Daoy (cell line): Measurements from ENCODE around the gene ATG16L2. TPM values are rescaled to one million over a fixed set of nuclear protein-coding genes. Genes with fewer than 3 reads are reported as not detected.

ENCODE experiments used
- DNase-seq: peaks from one replicate; pipeline ENCODE4 v3.0.0-alpha.2; 2015; ENCODE audit warnings: low read depth
- total RNA-seq: library from RNA; depleted of rRNA; stranded (reverse); fragments of >200 nt; shearing (Covaris generic); gene quantifications from 2 replicates; pipeline ENCODE4 v1.2.3, GENCODE V29; 2014; rRNA removed

ATG16L2 gene, protein sequence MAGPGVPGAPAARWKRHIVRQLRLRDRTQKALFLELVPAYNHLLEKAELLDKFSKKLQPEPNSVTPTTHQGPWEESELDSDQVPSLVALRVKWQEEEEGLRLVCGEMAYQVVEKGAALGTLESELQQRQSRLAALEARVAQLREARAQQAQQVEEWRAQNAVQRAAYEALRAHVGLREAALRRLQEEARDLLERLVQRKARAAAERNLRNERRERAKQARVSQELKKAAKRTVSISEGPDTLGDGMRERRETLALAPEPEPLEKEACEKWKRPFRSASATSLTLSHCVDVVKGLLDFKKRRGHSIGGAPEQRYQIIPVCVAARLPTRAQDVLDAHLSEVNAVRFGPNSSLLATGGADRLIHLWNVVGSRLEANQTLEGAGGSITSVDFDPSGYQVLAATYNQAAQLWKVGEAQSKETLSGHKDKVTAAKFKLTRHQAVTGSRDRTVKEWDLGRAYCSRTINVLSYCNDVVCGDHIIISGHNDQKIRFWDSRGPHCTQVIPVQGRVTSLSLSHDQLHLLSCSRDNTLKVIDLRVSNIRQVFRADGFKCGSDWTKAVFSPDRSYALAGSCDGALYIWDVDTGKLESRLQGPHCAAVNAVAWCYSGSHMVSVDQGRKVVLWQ
- 1.3 and 2.3 TPM in 2 replicates for total RNA-seq

DNA sequence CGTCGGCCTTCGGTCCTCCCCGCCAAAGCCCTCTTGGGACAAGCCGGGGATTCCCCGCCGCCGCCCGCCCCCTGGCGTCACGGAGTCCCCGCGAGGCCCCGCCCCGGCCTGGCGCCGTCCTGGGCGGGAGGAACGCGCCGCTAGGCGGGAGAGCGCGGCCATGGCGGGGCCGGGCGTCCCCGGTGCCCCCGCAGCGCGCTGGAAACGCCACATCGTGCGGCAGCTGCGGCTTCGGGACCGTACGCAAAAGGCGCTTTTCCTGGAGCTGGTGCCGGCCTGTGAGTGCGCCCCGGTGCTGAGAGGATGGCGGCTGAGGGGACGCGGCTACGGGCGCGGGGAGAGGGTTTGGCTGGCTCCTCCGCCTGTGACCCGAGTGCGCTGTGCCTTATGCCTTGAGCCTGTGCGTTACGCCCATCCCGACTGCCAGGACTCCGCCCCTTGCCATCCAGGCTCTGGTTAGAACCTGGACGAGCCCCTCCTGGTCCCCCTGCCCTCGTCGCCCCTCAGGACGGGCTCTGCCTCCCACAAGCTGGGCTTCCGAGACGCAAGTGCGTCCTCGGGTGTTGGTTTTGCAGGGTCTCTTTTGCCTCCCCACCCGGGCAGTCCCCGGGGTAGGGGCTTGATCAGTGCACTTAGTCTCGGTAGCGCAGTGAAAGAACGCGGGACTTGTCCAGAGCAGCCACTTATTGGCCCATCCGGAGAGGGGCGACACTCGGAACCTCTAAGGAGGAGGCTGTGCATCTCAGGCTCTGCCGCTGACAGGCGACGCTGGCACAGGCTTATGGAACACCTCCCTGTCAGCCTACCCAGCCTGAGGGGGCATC, at the start of gene ATG16L2:
Gene ATG16L2, plus strand, starts transcription at position 126 of the 824 bp plus-strand sequence. Its CDS starts 35 bp downstream, at position 161.
- DNase-seq = peak; percentile 89

DNA sequence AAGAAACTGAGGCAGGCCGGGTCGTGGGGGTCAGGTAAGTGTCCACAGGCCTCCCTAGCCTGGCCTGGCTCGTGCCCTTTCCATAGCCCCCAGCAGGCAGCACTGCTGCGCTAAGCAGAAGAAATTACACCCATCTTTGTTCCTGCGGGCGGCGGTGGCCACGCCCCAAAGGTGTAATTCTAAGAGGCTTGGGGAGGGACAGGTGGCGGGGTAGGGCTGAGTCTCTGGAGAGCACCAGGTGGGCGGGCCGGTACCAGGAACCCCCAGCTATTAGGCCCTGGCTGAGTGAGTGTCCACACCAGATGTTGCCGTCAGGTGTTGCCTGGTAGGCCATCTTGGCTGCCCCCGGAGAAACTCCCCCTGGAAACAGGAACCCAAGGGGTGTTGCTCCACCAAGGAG, 49.7 kb upstream of the ATG16L2 start:
- DNase-seq = no peak

DNA sequence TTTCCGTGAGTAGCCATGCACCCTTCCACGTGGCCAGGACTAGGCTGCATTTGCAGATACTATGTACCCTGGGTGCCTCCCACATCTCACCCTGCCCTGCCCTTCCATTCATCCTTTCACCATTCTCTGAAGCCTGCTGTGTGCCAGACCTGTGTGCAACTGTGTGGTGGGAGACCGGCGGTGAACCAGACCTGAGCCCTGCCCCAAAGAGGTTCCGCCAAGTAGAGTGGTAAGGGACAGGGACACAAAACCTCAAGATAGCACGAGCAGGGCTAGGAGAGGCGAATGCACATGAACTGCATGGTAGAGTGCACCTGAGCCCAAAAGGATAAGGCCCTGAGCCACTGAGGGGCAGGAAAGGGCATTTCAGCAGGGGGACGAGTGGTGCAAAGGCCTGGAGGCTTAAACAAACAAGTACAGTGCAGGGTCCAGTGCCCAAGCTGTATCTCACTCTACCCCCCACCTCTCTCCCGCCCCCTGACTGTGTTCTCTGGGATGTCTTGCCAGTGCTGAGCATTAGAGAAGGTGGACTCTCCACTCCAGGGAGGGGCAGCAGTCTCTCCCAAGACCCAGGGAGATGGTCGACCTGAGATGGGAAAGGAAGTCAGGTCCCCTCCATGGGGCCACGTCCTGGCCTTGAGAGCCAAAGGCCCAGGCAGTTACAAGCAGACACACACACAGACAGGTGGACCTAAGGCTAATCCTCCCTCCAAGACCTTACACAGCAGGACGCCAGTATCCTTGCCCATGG, 47.9 kb upstream of the ATG16L2 start:
- no peak for DNase-seq

DNA sequence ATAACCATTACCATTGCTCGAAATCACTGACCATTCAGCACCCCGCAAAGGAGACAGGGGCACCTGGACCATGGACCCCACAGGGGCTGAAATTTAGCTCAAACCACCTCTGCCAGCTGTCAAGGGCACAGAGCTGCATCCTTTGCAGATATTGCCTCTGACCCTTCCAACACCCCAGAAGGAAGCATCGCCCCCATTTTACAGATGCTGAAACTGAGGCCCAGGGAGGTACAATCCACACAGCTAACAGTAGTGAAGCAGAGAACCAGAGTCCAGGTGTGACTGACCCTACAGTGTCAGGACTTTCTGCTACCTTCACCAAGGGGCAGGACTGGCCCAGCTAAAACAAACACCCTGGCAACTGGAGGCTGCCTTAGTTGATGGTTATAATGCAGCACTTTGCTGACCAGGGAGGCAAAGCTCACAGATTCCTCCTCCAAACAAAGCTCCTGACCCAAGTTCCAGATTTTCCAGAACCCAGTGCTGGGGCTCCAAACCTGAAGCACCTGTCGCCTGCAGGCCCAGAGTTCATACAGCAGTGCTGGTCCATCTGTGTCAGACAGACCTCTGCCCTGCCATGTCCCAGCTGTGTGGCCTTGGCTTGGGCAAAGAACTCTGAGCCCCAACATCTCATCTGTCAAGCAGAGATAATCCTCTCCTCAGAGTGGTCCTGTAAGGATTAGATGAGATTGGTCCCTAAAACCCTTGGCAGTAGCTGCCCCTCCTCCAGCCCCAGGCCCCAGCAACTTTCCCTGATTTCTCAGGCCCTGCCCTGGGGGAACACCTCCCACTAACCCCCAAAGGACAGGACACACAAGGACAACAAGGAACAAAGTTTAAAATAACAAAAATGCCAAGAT, 46.8 kb upstream of the ATG16L2 start:
- no peak for DNase-seq

DNA sequence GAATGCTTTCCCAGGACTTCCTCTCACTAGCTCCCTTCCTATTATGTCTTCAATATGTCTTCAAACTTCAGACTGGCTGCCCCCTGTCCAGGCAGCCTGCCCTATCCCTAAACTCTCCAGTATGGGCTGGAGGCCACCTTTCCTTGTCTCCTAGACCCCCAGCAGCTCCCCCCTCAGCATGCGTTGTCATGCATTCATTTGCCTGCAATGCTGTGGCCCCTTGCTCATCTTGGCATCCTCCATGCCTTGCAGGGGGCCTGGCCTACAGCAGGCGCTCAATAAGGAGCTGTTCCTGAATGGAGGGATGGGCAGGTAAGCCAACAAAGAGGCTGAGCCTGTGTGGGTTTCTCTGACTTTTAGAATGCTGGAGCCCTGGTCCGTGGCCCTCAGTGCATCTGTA, 45.6 kb upstream of the ATG16L2 start:
- no peak for DNase-seq

DNA sequence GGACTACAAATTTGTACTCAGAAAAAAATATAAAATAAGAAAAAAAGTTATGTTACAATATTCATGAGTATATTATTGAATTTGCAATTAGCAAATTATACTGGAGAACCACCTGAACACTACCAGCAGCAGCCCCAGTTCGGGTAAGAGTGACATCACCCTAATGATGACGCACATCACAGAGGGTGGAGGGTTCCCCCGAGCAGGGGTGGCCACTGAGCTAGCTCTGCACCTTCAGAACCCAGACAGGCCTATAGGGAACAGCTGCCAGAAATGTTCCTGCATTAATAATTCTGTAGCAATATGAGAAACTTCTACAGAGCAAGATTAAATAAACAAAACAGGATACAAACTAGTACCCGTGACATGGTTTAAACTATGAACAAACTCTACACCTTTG, 44.5 kb upstream of the ATG16L2 start:
- no peak for DNase-seq

DNA sequence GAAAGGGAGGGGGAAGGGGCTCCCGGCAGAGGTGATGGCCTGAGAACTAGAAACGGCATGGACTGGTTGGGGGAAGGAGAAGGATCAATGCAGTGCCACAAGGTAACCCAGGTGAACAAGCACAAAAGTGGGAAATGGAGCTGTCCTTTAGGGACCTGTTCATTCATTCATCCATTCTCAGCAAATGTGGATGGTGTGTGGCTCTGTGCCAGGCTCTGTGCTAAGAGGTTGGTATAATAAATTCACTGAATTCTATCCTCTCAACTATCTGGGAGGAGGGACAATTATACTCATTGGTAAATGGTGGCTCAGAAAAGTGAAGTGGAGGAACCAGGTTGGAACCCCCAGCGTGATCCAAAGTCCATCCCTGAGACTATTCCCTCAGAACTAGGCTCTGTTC, 43.4 kb upstream of the ATG16L2 start:
- no peak for DNase-seq

DNA sequence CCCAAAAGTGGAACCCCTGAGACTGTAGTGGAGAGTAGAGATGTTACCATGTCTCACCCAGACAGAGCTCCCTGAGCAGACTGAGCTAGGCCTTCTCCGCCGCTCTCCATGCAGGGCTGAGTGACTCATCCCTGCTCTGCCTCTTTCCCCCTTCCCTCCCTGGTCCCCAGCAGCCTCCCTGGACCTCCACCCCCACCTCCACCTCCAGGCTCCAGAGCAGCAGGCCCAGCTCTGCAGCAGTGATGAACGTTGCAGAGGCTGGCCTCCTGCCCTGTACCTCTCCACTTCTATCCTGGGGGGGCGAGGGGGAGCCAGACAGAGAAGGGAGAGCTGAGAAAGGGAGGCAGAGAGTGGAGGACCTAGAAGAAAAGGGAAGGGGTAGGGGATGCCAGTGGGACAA, 42.7 kb upstream of the ATG16L2 start:
- DNase-seq = peak; percentile 79

DNA sequence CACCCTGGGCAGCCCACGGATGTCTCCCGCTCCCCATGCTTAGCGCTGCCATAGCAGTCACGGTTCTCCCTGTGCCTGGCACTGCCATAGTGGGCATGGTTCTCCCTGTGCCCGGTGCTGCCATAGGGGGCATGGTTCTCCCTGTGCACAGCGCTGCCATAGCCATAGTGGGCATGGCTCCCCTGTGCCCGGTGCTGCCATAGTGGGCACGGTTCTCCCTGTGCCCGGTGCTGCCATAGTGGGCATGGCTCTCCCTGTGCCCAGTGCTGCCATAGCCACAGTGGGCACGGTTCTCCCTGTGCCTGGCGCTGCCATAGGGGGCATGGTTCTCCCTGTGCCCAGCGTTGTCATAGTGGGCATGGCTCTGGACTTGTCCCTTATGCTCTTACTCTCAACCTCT, 42.2 kb upstream of the ATG16L2 start:
- no peak for DNase-seq

DNA sequence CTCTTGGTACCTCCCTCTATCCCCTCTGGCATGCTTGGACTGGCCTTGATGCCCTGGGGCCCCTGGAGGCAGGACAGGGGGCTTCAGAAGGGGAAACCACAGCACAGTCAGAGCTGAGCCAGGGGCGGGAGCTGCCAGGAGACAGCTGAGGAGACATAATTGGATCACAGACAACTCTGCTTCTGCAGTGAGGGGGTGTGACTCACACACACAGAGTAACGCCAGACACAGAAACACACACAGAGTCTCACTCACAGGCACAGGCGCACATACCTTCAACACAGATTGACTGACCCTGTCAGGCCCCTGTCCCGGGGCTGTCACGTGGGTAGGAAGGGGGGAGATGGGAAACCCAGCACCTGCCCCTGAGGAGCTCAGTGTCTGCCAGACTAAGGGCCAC, 40.9 kb upstream of the ATG16L2 start:
- peak; percentile 84 for DNase-seq

DNA sequence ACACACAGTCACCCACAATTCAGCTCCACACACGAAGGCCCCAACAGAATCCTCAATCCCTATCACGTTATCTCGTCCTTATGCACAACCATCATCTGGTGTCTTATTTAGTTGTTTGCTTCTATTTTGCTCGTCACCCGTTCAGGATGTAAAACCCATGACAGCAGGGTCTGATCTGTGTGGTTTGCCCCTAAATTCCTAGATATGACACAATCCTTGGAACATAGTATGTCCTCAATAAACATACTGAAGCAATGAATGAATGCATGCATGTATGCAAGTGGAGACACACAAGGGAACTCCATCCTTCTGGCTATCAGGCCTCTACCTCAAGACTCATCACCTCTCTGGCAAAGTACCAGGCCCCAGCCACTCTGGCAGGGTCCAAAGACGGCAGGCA, 40.5 kb upstream of the ATG16L2 start:
- no peak for DNase-seq

DNA sequence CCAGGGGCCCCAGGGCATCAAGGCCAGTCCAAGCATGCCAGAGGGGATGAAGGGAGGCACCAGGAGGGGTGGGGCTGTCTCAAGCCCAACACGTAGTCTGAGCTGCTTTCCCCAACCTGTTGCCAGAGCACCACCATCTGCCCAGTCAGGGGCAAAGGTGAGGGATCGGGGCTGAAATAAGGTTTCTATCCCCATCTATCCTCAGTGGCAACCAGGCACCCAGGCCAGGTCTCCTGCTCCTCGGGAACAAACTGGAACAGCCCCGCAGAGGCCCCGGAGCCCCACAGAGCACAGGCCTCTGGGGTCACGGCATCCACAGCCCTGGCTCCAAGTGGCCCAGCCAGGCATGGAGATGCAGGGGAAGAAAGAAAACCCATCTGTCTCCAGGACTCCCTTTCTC, 39.7 kb upstream of the ATG16L2 start:
- DNase-seq = no peak

DNA sequence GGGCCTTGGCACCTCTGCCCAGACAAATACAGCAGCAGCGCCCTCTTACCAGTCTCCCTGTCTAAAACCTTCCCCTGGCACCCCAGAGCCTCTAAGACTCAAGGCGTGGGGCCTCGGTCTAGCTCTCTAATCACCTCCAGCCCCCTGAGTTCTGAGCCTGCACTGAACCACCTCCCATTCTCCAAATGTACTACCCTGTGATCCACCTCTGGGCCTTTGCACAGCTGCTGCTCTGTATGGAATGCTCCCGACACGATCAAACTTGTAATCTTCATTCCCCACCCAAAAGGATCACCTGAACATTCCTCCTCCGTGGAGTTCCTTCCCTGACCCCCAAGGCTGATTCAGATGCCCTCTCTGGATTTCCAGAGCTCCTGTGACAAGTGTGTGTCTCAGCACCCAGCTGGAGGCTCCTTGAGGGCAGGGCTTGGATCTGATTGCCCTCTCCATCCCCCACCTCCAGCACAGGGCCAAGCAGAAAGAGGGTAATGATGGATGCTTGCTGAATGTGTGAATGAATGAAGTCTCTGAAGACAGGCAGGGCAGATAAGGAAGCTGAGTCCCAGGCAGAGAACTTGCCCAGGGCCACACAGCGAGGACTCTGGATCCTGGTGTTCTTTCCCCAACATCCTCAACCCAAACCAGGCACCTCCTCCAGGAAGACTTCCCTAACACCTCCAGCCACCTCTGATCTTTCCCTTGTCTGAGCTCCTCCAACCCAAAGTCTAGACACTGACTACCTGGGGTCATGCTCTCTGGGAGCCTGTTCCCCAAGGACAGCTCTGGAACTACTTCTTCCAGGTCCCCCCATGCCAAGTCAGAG, 38.7 kb upstream of the ATG16L2 start:
- DNase-seq = no peak

DNA sequence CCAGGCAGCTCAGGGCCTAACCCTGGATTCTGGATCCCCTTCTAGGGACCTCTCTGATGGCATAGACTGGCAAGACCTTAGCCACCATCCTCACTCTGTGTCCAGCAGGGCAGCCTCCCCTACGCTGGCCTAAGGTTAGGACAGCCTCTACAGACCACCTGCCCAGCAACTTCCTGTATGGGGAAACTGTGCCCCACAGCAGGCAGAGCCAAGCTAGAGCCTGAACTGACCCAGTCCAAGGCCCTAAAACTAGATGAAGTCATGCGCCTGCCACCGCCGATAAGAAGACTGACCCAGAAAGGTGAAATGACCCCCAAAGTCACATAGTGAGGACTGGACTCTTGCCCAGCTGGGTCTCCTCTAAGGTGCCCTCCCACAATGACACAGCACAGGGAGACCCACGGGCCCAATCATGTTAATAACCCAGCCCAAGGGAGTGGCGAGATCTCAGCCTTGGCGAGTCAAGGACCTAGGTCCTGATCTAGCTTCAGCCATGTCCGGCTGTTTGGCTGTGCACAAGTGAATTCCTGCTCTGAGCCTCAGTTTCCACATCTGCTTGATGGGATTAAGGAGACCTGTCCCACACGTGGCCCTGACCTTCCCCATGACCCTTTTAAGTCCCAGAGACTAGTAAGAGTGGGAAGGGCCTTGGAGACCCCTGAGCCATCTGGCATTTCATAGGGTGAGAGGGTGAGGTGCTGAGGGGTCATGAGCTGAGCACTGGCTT, 37.9 kb upstream of the ATG16L2 start:
- no peak for DNase-seq

DNA sequence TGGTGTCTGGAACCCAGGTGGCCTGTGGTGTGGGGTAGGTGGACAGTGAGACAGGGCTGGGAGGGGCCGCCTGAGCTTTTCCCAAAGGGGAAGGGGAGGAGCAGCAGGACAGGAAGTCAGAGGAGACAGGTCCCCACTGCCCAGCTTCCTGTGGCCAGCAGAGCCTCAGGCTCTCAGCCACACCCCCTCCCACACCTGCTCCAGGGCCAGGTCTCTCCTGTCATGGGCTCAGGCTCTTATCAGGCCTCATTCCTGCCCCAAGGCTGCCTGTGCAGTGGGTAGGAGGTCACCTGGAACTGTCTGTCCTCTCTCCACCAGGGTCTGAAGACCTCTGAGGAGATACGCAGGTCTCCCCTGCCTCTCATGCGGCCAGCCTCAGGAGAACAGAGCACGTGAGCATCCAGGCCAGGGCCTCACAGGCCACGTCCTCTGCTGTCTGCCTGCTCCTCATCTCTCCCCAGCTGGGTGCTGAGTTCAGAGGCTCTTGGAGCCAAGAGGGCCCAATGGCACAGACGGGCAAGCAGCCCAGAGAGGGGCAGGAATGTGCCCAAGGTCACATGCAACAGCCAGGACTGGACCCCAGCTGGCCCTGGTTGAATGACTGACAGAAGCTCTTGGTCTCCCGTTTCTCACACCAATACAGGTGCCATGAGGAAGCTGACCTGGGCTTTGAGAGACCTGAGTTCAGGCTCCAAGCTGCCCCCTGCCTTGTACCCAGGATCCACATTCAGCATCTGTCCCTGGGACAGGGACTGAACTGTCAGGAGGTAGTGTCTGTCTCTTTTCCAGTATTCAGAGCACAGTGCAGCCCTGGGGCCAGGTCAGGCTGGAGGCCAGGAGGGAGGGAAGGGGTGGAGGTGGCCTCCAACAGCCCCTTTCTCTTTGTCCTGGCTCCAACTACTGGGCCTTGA, 37.1 kb upstream of the ATG16L2 start:
- DNase-seq = peak; percentile 0

DNA sequence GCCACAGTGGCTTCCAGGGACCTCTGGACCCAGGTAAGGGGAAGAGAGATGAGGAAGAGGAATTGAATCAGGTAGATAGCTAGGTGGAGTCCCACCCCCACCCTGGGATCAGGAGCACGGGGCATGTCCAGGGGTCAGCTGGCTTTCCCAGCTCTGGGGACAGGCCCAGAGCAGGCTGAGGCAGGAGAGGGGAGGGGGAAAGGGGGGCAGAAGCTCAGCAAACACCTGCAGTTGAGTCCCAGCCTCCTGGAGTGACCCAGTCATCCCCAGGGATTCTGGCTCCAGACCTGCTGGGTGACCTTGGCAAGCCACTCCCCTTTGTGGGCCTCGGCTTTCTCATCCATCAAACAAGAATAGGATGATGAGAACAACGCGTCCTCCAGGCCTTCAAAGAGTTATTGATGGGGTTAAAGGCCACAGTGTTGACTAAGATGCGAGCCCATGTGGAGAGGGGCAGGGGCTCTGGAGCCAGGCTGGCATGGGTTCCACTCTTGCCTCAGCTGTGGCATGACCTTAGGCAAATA, 36.4 kb upstream of the ATG16L2 start:
- no peak for DNase-seq

DNA sequence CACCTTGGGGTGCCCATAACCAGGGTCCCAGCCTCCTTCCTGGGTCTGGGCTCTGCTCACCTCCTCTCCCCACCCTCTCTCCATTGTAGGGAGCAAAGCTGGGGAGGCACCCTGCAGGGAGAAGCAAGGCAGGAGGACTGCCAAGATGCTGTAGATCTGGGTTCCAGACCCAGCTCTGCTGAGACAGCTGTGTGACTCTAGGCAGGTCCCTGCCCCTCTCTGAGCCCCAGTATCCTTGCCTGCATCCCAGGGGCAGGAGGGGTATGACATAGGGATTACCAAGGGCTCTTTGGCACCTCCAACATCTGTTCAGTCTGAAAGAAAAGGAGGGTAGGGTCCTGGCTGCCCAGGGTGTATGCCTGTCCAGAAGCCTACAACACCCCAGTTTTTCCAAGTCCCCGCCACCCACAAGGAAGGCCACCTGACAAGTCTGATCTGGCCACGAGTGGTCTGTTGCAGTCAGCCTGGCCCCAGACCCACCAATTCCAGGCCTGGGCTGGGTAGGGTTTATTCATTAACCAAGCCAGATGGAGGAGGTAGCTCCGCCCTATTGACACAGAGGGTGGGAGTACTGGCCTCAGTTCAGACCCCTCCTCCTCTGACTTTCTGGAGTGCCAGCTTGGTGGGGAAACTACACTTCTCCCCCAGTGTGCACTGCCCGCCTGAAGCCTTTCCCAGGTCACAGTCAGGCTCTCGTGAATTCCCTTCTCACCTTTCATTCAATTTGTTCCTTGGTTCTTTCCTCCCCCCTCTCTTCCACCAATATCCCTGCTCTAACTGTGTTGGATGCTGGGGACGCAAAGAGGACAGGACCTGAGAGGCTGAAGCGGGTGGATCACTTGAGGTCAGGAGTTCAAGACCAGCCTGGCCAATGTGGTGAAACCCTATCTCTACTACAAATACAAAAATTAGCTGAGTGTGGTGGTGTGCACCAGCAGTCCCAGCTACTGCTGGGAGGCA, 35.4 kb upstream of the ATG16L2 start:
- DNase-seq = no peak
